HepG2 (cell line): ENCODE results near the gene UBE2G2. TPM values are rescaled to one million over a fixed set of nuclear protein-coding genes. Genes with fewer than 3 reads are reported as not detected.

Experiments
- AFF4 ChIP-seq: sonication (generic); formaldehyde crosslinking; IDR thresholded peaks from 2 replicates; pipeline ENCODE4 v1.4.0; 2020; ENCODE audit warnings: missing genetic modification reagents
- ARID2 ChIP-seq: sonication (generic); formaldehyde crosslinking; IDR thresholded peaks from 2 replicates; pipeline ENCODE4 v1.8.1; 2022; ENCODE audit warnings: mild to moderate bottlenecking, missing genetic modification reagents, borderline replicate concordance
- ATF4 ChIP-seq, 2 experiments: fragments of 450-650 bp in 1 of 2; sonication (generic) in 1 of 2; formaldehyde crosslinking; IDR thresholded peaks; 2 replicates each; pipeline versions ENCODE4 v1.5.0 to v1.8.0; 2020 to 2022; ENCODE audit warnings: mild to moderate bottlenecking in 1 of 2, missing genetic modification reagents in 1 of 2
- EZH2 ChIP-seq: conservative IDR thresholded peaks from 2 replicates; pipeline ENCODE4 v1.6.1; 2012; ENCODE audit warnings: mild to moderate bottlenecking, low read depth, low read length, moderate library complexity
- FOXA3 ChIP-seq: IDR thresholded peaks from 2 replicates; pipeline ENCODE4 v1.6.1; 2016; ENCODE audit warnings: missing genetic modification reagents, missing compliant biosample characterization
- GTF2F1 ChIP-seq: fragments of 150-350 bp; IDR thresholded peaks from 2 replicates; pipeline ENCODE4 v1.6.1; 2014; ENCODE audit warnings: low read length
- HBP1 ChIP-seq: IDR thresholded peaks from 2 replicates; pipeline ENCODE4 v1.6.1; 2016; ENCODE audit warnings: low read depth, control low read depth
- HCFC1 ChIP-seq: fragments of 150-350 bp; IDR thresholded peaks from 2 replicates; pipeline ENCODE4 v1.6.1; 2014; ENCODE audit warnings: low read depth, low read length
- KDM2A ChIP-seq: sonication (generic); formaldehyde crosslinking; IDR thresholded peaks from 2 replicates; pipeline ENCODE4 v1.4.0; 2020; ENCODE audit warnings: low read depth, missing genetic modification reagents, borderline replicate concordance
- MAZ ChIP-seq, 2 experiments: sonication (generic) in 1 of 2; formaldehyde crosslinking in 1 of 2; IDR thresholded peaks; 2 replicates each; pipeline versions ENCODE4 v1.5.0 to v1.6.1; 2012 to 2020; ENCODE audit warnings: low read depth in 2 of 2, mild to moderate bottlenecking in 2 of 2, borderline replicate concordance in 1 of 2, improper control_type of control experiment in 1 of 2, low read length in 1 of 2, missing genetic modification reagents in 1 of 2, moderate library complexity in 1 of 2
- NBN ChIP-seq: fragments of 450-650 bp; conservative IDR thresholded peaks from 2 replicates; pipeline ENCODE4 v1.6.1; 2017
- SP140L ChIP-seq: sonication (generic); formaldehyde crosslinking; IDR thresholded peaks from 2 replicates; pipeline ENCODE4 v1.4.0; 2020; ENCODE audit warnings: missing genetic modification reagents, borderline replicate concordance
- ZMAT3 ChIP-seq: sonication (generic); formaldehyde crosslinking; conservative IDR thresholded peaks from 2 replicates; pipeline ENCODE4 v1.7.0; 2021; ENCODE audit warnings: missing genetic modification reagents
- ZNF10 ChIP-seq: sonication (generic); formaldehyde crosslinking; IDR thresholded peaks from 2 replicates; pipeline ENCODE4 v1.4.0; 2020; ENCODE audit warnings: mild to moderate bottlenecking, low read depth, missing genetic modification reagents, borderline replicate concordance
- ZNF224 ChIP-seq: sonication (generic); formaldehyde crosslinking; IDR thresholded peaks from 2 replicates; pipeline ENCODE4 v1.5.0; 2020; ENCODE audit warnings: mild to moderate bottlenecking, missing genetic modification reagents
- ZNF230 ChIP-seq: sonication (generic); formaldehyde crosslinking; IDR thresholded peaks from 2 replicates; pipeline ENCODE4 v1.4.0; 2020; ENCODE audit warnings: mild to moderate bottlenecking, missing genetic modification reagents
- ZNF260 ChIP-seq: sonication (generic); formaldehyde crosslinking; IDR thresholded peaks from 2 replicates; pipeline ENCODE4 v1.4.0; 2020; ENCODE audit warnings: missing genetic modification reagents, low read depth, mild to moderate bottlenecking, borderline replicate concordance
- ZNF3 ChIP-seq: IDR thresholded peaks from 2 replicates; pipeline ENCODE4 v1.7.0; 2017; ENCODE audit warnings: inconsistent platforms
- ZNF558 ChIP-seq: sonication (generic); formaldehyde crosslinking; IDR thresholded peaks from 2 replicates; pipeline ENCODE4 v1.9.0; 2022; ENCODE audit warnings: mild to moderate bottlenecking, missing genetic modification reagents, borderline replicate concordance
- ZNF891 ChIP-seq: sonication (generic); formaldehyde crosslinking; IDR thresholded peaks from 2 replicates; pipeline ENCODE4 v1.5.0; 2020; ENCODE audit warnings: mild to moderate bottlenecking, missing genetic modification reagents
- polyA plus RNA-seq, 8 experiments: library from polyadenylated mRNA; depleted of rRNA in 3 of 8; stranded (reverse) in 7 of 8; unstranded in 1 of 8; fragments of >200 nt; fragmentation: Illumina TruSeq in 4 of 8; extraction: Trizol in 4 of 8; gene quantifications; 2 replicates each; pipeline versions ENCODE4 v1.2.1 to v1.2.3, GENCODE V29; 2011 to 2016; ENCODE audit warnings: low read depth in 4 of 8, missing spikeins in 1 of 8, mixed read lengths in 1 of 8; ENCODE audit not compliant: insufficient read depth in 1 of 8
- total RNA-seq, 5 experiments: library from RNA; depleted of rRNA; stranded (reverse); fragments of >200 nt; fragmentation: Illumina TruSeq; extraction: Trizol; gene quantifications; 2 replicates each; pipeline ENCODE4 v1.2.3, GENCODE V29; 2016; ENCODE audit warnings: low read depth in 1 of 5
- TF ChIP-seq, protein P1 (sequence below): sonication (generic); formaldehyde crosslinking; IDR thresholded peaks from 2 replicates; pipeline ENCODE4 v1.8.1; 2023; ENCODE audit warnings: mild to moderate bottlenecking, moderate library complexity, missing genetic modification reagents

UBE2G2 gene
- total and polyA plus RNA-seq, 2 of the 13 experiments (the other 11 are each of a cell fraction or from before 2014, with no cell fraction given) = 55.4 to 92.0 TPM

GRCh38 chr21:44846485-44847260 lies 45.1 kb upstream of the UBE2G2 start (continued):
- TF ChIP-seq MAZ (IDR thresholded peaks at IDR 0.05; ENCODE audit: borderline replicate concordance, low read depth, low read length) (no peak), MAZ (CRISPR knock-in tag; IDR thresholded peaks at IDR 0.05; ENCODE audit: low read depth) (peak; percentile 57), SP140L (no peak), EZH2 (no peak), ZNF224 (no peak), ZNF558 (CRISPR knock-in tag) (no peak), HCFC1 (no peak), NBN (no peak), ZNF891 (CRISPR knock-in tag) (no peak), GTF2F1 (no peak), FOXA3 (peak; percentile 41), ZNF3 (CRISPR knock-in tag) (no peak), ZNF260 (no peak), AFF4 (CRISPR knock-in tag) (no peak), ATF4 (CRISPR knock-in tag; IDR thresholded peaks at IDR 0.05) (no peak), ZMAT3 (CRISPR knock-in tag) (no peak), HBP1 (CRISPR knock-in tag) (no peak), KDM2A (peak; percentile 20; the same call in 1 of the 2 replicates), ARID2 (CRISPR knock-in tag) (no peak), ZNF10 (CRISPR knock-in tag) (no peak), ZNF230 (CRISPR knock-in tag) (0 out of 2 replicates have a peak, but pooled peaks have one; percentile 37)
- TF ChIP-seq, protein P1, sequence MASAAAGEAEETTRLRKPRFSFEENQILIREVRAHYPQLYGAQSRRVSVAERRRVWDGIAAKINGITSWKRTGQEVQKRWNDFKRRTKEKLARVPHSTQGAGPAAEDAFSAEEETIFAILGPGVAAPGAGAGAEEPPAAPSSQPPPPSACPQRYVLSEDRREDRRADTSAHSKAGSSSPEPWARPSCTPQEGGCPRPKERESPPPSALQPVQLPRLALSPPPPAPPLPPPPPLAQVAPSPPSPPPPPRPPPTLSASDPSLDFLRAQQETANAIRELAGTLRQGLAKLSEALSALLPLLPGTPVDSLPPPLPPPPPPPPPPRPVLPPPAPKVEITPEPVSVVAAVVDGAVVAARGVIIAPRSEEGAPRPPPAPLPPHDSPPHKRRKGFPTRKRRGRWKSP (CRISPR knock-in tag) = no peak
